ENCODE data around the gene BRIP1. TPM values are rescaled to one million over a fixed set of nuclear protein-coding genes. Genes with fewer than 3 reads are reported as not detected.

The BRIP1 gene
- total RNA-seq, 2 donors from 2014 or later = 24.2 to 25.5 TPM

DNA sequence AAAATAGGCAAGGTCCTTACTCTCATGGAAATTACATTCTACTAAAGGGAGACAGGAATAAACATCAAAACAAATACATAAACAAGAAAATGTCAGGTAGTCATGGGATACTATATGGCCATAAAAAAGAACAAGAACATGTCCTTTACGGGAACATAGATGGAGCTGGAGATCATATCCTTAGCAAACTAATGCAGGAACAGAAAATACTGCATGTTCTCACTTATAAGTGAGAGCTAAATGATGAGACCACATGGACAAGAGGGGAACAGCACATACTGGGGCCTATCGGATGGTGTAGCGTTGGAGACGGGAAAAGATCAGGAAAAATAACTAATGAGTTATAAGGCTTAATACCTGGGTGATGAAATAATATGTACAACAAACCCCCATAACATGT, 69.1 kb downstream of the BRIP1 start:
- Mint-ChIP-seq H3K27ac (no peak overlapping the region), H3K4me1 (peaks cover 3% of the 10 kb centered on the region), H3K27me3 (ENCODE audit: insufficient read depth) (no peaks in the 10 kb centered on the region), H3K9me3 (no peaks in the 10 kb centered on the region), H3K4me3 (no peak overlapping the region), H3K36me3 (ENCODE audit: low read depth) (peaks cover 46% of the 10 kb centered on the region)
- no peak overlapping the region for H3K4me3 ChIP-seq (ENCODE audit: low read length)
- peaks cover 20% of the 10 kb centered on the region for H3K36me3 ChIP-seq (ENCODE audit: control insufficient read depth, insufficient read depth, low read length)
- no peaks in the 10 kb centered on the region for H3K4me1 ChIP-seq (ENCODE audit: control insufficient read depth, insufficient read depth, low read length)
- H3K9ac ChIP-seq (ENCODE audit: extremely low read depth, low read length, poor library complexity, severe bottlenecking) = no peak overlapping the region
- no peaks in the 10 kb centered on the region for H3K27me3 ChIP-seq (ENCODE audit: control insufficient read depth, insufficient read depth, low read length, poor library complexity, severe bottlenecking)
- TF ChIP-seq, protein P1, sequence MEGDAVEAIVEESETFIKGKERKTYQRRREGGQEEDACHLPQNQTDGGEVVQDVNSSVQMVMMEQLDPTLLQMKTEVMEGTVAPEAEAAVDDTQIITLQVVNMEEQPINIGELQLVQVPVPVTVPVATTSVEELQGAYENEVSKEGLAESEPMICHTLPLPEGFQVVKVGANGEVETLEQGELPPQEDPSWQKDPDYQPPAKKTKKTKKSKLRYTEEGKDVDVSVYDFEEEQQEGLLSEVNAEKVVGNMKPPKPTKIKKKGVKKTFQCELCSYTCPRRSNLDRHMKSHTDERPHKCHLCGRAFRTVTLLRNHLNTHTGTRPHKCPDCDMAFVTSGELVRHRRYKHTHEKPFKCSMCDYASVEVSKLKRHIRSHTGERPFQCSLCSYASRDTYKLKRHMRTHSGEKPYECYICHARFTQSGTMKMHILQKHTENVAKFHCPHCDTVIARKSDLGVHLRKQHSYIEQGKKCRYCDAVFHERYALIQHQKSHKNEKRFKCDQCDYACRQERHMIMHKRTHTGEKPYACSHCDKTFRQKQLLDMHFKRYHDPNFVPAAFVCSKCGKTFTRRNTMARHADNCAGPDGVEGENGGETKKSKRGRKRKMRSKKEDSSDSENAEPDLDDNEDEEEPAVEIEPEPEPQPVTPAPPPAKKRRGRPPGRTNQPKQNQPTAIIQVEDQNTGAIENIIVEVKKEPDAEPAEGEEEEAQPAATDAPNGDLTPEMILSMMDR (conservative IDR thresholded peaks at IDR 0.05) = no peak
- no peaks in the 10 kb centered on the region for H3K9me3 ChIP-seq (ENCODE audit: control insufficient read depth, low read length)
- 98% methylated on average over 4 of the region's 4 CpGs; no CpG with 5 or more reads in 1 of the 2 experiments for WGBS, 2 experiments (ENCODE audit: insufficient coverage in 1 of 2, insufficient read length in 1 of 2)
- DNase-seq = no peak
- no peak overlapping the region for H3K27ac ChIP-seq (ENCODE audit: low read depth, low read length)

DNA sequence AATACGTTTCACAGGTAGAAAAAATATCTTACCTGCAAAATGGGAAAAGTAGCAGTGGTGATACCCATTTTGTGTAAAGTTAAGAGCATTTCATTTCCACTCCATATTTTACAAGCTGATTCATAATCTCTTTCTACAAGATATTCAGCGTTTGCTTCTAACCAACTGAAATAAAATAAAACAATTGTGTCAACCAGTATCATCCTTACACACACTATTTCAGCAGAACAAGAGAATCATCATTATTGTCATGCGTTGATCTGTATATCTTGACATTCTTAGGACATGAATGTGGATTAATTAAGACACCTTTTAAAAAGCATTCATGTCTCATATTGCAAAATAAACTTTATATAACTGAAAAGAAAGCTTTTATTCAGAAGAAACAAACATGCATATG, 69.8 kb downstream of the BRIP1 start:
- Histone ChIP-seq H3K4me3 (ENCODE audit: low read length) (no peak overlapping the region), H3K36me3 (ENCODE audit: control insufficient read depth, insufficient read depth, low read length) (peaks cover 13% of the 10 kb centered on the region), H3K27ac (ENCODE audit: low read depth, low read length) (no peak overlapping the region), H3K9me3 (ENCODE audit: control insufficient read depth, low read length) (no peaks in the 10 kb centered on the region), H3K27me3 (ENCODE audit: control insufficient read depth, insufficient read depth, low read length, poor library complexity, severe bottlenecking) (no peaks in the 10 kb centered on the region), H3K4me1 (ENCODE audit: control insufficient read depth, insufficient read depth, low read length) (no peaks in the 10 kb centered on the region), H3K9ac (ENCODE audit: extremely low read depth, low read length, poor library complexity, severe bottlenecking) (no peak overlapping the region)
- Mint-ChIP-seq H3K27me3 (ENCODE audit: insufficient read depth) (no peaks in the 10 kb centered on the region), H3K9me3 (no peaks in the 10 kb centered on the region), H3K27ac (no peak overlapping the region), H3K36me3 (ENCODE audit: low read depth) (peaks cover 44% of the 10 kb centered on the region), H3K4me3 (no peak overlapping the region), H3K4me1 (peaks cover 3% of the 10 kb centered on the region)
- TF ChIP-seq, protein P1 (conservative IDR thresholded peaks at IDR 0.05) = no peak
- no peak for DNase-seq
- 85 to 99% methylated on average over 2 to 3 of the region's 3 CpGs for WGBS, 2 experiments (ENCODE audit: insufficient coverage in 1 of 2, insufficient read length in 1 of 2)

DNA sequence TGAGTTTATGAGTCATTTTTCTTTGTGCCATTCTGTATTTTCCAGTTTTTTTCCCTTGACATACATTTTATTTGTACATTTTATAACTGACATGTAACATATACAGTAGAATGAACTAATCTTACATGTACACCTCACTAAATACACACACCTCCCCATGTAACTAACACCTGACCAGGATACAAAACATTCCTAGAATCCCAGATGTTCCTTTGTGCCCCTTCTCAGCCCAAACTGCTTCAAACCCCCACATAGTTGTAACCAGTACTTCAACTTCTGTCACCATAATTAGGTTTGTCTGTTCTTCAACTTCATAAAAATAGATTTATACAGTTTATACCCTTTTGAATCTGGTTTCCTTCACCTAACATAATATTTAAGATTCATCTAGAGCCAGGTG, 73.5 kb downstream of the BRIP1 start:
- Mint-ChIP-seq H3K9me3 (no peaks in the 10 kb centered on the region), H3K27me3 (ENCODE audit: insufficient read depth) (no peaks in the 10 kb centered on the region), H3K36me3 (ENCODE audit: low read depth) (peaks cover 25% of the 10 kb centered on the region), H3K4me3 (no peak overlapping the region), H3K4me1 (no peaks in the 10 kb centered on the region), H3K27ac (no peak overlapping the region)
- no peak overlapping the region for H3K9ac ChIP-seq (ENCODE audit: extremely low read depth, low read length, poor library complexity, severe bottlenecking)
- H3K4me3 ChIP-seq (ENCODE audit: low read length) = no peak overlapping the region
- no peak overlapping the region for H3K27ac ChIP-seq (ENCODE audit: low read depth, low read length)
- DNase-seq = no peak
- no peaks in the 10 kb centered on the region for H3K27me3 ChIP-seq (ENCODE audit: control insufficient read depth, insufficient read depth, low read length, poor library complexity, severe bottlenecking)
- H3K36me3 ChIP-seq (ENCODE audit: control insufficient read depth, insufficient read depth, low read length) = peaks cover 5% of the 10 kb centered on the region
- TF ChIP-seq, protein P1 (conservative IDR thresholded peaks at IDR 0.05) = no peak
- no peaks in the 10 kb centered on the region for H3K9me3 ChIP-seq (ENCODE audit: control insufficient read depth, low read length)
- no peaks in the 10 kb centered on the region for H3K4me1 ChIP-seq (ENCODE audit: control insufficient read depth, insufficient read depth, low read length)
